Measurements from ENCODE around the gene APBB1IP.

DNA sequence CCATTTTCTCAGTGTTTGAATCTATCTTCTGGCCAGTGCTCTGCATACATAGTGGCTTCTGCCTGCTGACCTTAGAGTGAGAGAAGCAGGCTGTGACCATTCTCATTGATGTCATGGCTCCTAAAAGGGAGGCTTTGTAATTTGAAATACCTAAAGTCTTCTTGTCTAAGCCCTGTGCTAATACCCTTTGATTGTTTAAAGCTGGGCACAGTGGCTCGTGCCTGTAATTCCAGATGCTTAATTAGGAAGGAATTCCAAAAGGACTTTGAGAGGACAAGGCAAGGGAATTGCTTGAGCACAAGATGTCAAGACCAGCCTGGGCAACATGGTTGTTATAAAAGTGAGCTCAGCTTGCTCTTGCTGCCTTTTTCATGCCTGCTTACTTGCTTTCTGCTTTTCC lies 81.7 kb downstream of the APBB1IP start:
- no peak for TF ChIP-seq POLR2A (IDR thresholded peaks at IDR 0.05)
- TF ChIP-seq, protein P1, sequence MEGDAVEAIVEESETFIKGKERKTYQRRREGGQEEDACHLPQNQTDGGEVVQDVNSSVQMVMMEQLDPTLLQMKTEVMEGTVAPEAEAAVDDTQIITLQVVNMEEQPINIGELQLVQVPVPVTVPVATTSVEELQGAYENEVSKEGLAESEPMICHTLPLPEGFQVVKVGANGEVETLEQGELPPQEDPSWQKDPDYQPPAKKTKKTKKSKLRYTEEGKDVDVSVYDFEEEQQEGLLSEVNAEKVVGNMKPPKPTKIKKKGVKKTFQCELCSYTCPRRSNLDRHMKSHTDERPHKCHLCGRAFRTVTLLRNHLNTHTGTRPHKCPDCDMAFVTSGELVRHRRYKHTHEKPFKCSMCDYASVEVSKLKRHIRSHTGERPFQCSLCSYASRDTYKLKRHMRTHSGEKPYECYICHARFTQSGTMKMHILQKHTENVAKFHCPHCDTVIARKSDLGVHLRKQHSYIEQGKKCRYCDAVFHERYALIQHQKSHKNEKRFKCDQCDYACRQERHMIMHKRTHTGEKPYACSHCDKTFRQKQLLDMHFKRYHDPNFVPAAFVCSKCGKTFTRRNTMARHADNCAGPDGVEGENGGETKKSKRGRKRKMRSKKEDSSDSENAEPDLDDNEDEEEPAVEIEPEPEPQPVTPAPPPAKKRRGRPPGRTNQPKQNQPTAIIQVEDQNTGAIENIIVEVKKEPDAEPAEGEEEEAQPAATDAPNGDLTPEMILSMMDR (IDR thresholded peaks at IDR 0.05) = no peak
- TF ChIP-seq EP300 (IDR thresholded peaks at IDR 0.05) = no peak

Data from stomach (tissue), 4 donors.